H1 (cell line): ENCODE data around the gene ACBD6. TPM values are rescaled to one million over a fixed set of nuclear protein-coding genes. Genes with fewer than 3 reads are reported as not detected.

Experiments
- CTCF ChIP-seq, 3 experiments: IDR thresholded peaks; 1 replicate in 2 of 3; 2 replicates in 1 of 3; pipeline versions ENCODE4 v1.5.1 to v1.6.1; 2011; ENCODE audit warnings: low read length in 3 of 3, mild to moderate bottlenecking in 3 of 3, inconsistent platforms in 2 of 3, low read depth in 1 of 3, moderate library complexity in 1 of 3; ENCODE audit not compliant: insufficient read depth in 1 of 3; ENCODE audit errors: control extremely low read depth in 1 of 3
- E2F6 ChIP-seq: IDR thresholded peaks from 2 replicates; pipeline ENCODE4 v1.6.1; 2012; ENCODE audit warnings: inconsistent platforms
- KDM5A ChIP-seq: fragments of 200-600 bp; IDR thresholded peaks from 2 replicates; pipeline ENCODE4 v1.7.1; 2012; ENCODE audit warnings: mild to moderate bottlenecking, low read length, inconsistent platforms, mixed read lengths
- polyA plus RNA-seq, 7 experiments: library from polyadenylated mRNA; depleted of rRNA in 3 of 7; stranded (reverse) in 5 of 7; unstranded in 2 of 7; fragments of >200 nt in 5 of 7; fragments of 200-250 nt in 2 of 7; gene quantifications; 1 replicate in 5 of 7; 2 replicates in 1 of 7; 4 replicates in 1 of 7; pipeline versions ENCODE4 v1.2.1 to v1.2.3, GENCODE V29; 2011 to 2013; ENCODE audit warnings: missing spikeins in 2 of 7, mixed read lengths in 2 of 7
- total RNA-seq: library from RNA; stranded (reverse); fragmentation: NEBNext Ultra II Directional; extraction: Animal tissue kit (Norgen Biotek cat#: 25700); gene quantifications from 2 replicates; pipeline ENCODE4 v1.2.1, GENCODE V29; 2021

ACBD6 gene
- total and polyA plus RNA-seq, 2 of the 8 experiments (the other 6 are each of a cell fraction or from before 2014, with no cell fraction given) = 52.0 to 67.7 TPM

- no peak for TF ChIP-seq CTCF (IDR thresholded peaks at IDR 0.05; ENCODE audit: control extremely low read depth in 1 of 3, insufficient read depth in 1 of 3, low read depth in 1 of 3, low read length in 3 of 3)
- no peak for TF ChIP-seq KDM5A
- no peak for TF ChIP-seq E2F6
Measured at GRCh38 chr1:180257486-180257885, 244.9 kb downstream of the ACBD6 start (continued).
